Mesendoderm (in vitro differentiated cells): ENCODE measurements around the gene GNG11.

Experiments
- DNase-seq: peaks from one replicate; pipeline ENCODE4 v3.0.0; 2013
- H2AK5ac ChIP-seq: 2 replicates; pipeline ENCODE4 v1.6.1; 2013; ENCODE audit warnings: low read length, inconsistent platforms
- H2BK120ac ChIP-seq: 2 replicates; pipeline ENCODE4 v1.6.1; 2013; ENCODE audit warnings: low read depth, mild to moderate bottlenecking, low read length, moderate library complexity, mixed read lengths
- H2BK15ac ChIP-seq: replicated peaks from 2 replicates; pipeline ENCODE4 v1.6.1; 2013; ENCODE audit warnings: low read depth, mild to moderate bottlenecking, moderate library complexity
- H2BK5ac ChIP-seq: 2 replicates; pipeline ENCODE4 v1.6.1; 2013; ENCODE audit warnings: low read length, inconsistent platforms
- H3K18ac ChIP-seq: 2 replicates; pipeline ENCODE4 v1.6.1; 2013; ENCODE audit warnings: mild to moderate bottlenecking, low read length, mixed read lengths
- H3K23ac ChIP-seq: one replicate; pipeline ENCODE4 v1.6.1; 2013; ENCODE audit warnings: low read length
- H3K27ac ChIP-seq: 2 replicates; pipeline ENCODE4 v1.5.1; 2013; ENCODE audit warnings: low read depth, mild to moderate bottlenecking, inconsistent platforms, low read length, moderate library complexity
- H3K27me3 ChIP-seq: 2 replicates; pipeline ENCODE4 v1.6.1; 2013; ENCODE audit warnings: low read length, control low read depth, mild to moderate bottlenecking, inconsistent platforms; ENCODE audit not compliant: insufficient read depth, poor library complexity
- H3K36me3 ChIP-seq: 2 replicates; pipeline ENCODE4 v1.6.1; 2013; ENCODE audit warnings: low read length, inconsistent platforms; ENCODE audit not compliant: control insufficient read depth, insufficient read depth
- H3K4ac ChIP-seq: one replicate; pipeline ENCODE4 v1.6.1; 2013; ENCODE audit warnings: low read depth, mild to moderate bottlenecking, low read length, moderate library complexity
- H3K4me1 ChIP-seq: 2 replicates; pipeline ENCODE4 v1.6.1; 2013; ENCODE audit warnings: low read depth, low read length, inconsistent platforms; ENCODE audit not compliant: control insufficient read depth
- H3K4me2 ChIP-seq: 2 replicates; pipeline ENCODE4 v1.6.1; 2013; ENCODE audit warnings: low read length
- H3K4me3 ChIP-seq: 2 replicates; pipeline ENCODE4 v1.5.1; 2013; ENCODE audit warnings: mild to moderate bottlenecking, low read length
- H3K56ac ChIP-seq: one replicate; pipeline ENCODE4 v1.6.1; 2013; ENCODE audit warnings: low read length
- H3K79me1 ChIP-seq: 2 replicates; pipeline ENCODE4 v1.6.1; 2013; ENCODE audit warnings: low read length, inconsistent platforms
- H3K79me2 ChIP-seq: 2 replicates; pipeline ENCODE4 v1.6.1; 2013; ENCODE audit warnings: mild to moderate bottlenecking, low read length; ENCODE audit not compliant: control insufficient read depth, insufficient read depth
- H3K9ac ChIP-seq: 2 replicates; pipeline ENCODE4 v1.6.1; 2013; ENCODE audit warnings: low read length, inconsistent platforms
- H4K5ac ChIP-seq: one replicate; pipeline ENCODE4 v1.6.1; 2013; ENCODE audit warnings: low read length
- H4K8ac ChIP-seq: one replicate; pipeline ENCODE4 v1.6.1; 2013; ENCODE audit warnings: low read depth, mild to moderate bottlenecking, control low read depth, low read length, moderate library complexity
- WGBS: extraction: QIAGEN DNeasy Blood & Tissue Kit; methylation state at CpG from one replicate; pipeline ENCODE4 v1.1.7; 2013; ENCODE audit warnings: low lambda C conversion rate, missing lambda C conversion rate; ENCODE audit not compliant: insufficient coverage; ENCODE audit errors: extremely low coverage; 5-methylcytosine and 5-hydroxymethylcytosine counted together

GNG11 gene

GRCh38 chr7:93955304-93955703 lies 33.8 kb downstream of the GNG11 start:
- H2BK5ac ChIP-seq, result no peak overlapping the region
- H3K36me3 ChIP-seq, result no peaks in the 10 kb centered on the region
- no peak overlapping the region for H4K5ac ChIP-seq
- no peak overlapping the region for H2BK120ac ChIP-seq
- no peak overlapping the region for H2AK5ac ChIP-seq
- no peak overlapping the region for H3K18ac ChIP-seq
- H4K8ac ChIP-seq, result no peak overlapping the region
- H2BK15ac ChIP-seq, result no peak overlapping the region
- H3K9ac ChIP-seq, result no peak overlapping the region
- no peaks in the 10 kb centered on the region for H3K27me3 ChIP-seq
- H3K4me3 ChIP-seq, result no peak overlapping the region
- H3K27ac ChIP-seq, result no peak overlapping the region
- H3K56ac ChIP-seq, result no peak overlapping the region
- no peaks in the 10 kb centered on the region for H3K4me1 ChIP-seq
- WGBS, result no CpG with 5 or more reads among the region's 2 CpGs
- H3K79me1 ChIP-seq, result no peaks in the 10 kb centered on the region
- H3K4me2 ChIP-seq, result no peak overlapping the region
- H3K4ac ChIP-seq, result no peak overlapping the region
- no peak overlapping the region for H3K23ac ChIP-seq
- no peaks in the 10 kb centered on the region for H3K79me2 ChIP-seq
- no peak for DNase-seq

GRCh38 chr7:93957767-93958166 lies 36.2 kb downstream of the GNG11 start:
- Histone ChIP-seq H3K4me3 (no peak overlapping the region), H3K4me2 (no peak overlapping the region), H4K8ac (no peak overlapping the region), H3K56ac (no peak overlapping the region), H2AK5ac (no peak overlapping the region), H3K79me1 (no peaks in the 10 kb centered on the region), H2BK5ac (no peak overlapping the region), H4K5ac (no peak overlapping the region), H3K18ac (no peak overlapping the region), H3K4me1 (no peaks in the 10 kb centered on the region), H3K36me3 (no peaks in the 10 kb centered on the region), H2BK120ac (no peak overlapping the region), H3K23ac (no peak overlapping the region), H3K9ac (no peak overlapping the region), H3K4ac (no peak overlapping the region), H3K27me3 (no peaks in the 10 kb centered on the region), H2BK15ac (no peak overlapping the region), H3K27ac (no peak overlapping the region), H3K79me2 (no peaks in the 10 kb centered on the region)
- no CpG with 5 or more reads among the region's 1 CpG for WGBS
- no peak for DNase-seq

- no peak overlapping the region for H3K27ac ChIP-seq
- no peak overlapping the region for H3K18ac ChIP-seq
- H3K4ac ChIP-seq, result no peak overlapping the region
- H3K23ac ChIP-seq, result no peak overlapping the region
- H3K56ac ChIP-seq, result no peak overlapping the region
- H3K4me1 ChIP-seq, result no peaks in the 10 kb centered on the region
- H3K4me3 ChIP-seq, result no peak overlapping the region
- no peak overlapping the region for H2BK120ac ChIP-seq
- no peaks in the 10 kb centered on the region for H3K79me2 ChIP-seq
- no peaks in the 10 kb centered on the region for H3K79me1 ChIP-seq
- no peak overlapping the region for H4K8ac ChIP-seq
- no peaks in the 10 kb centered on the region for H3K27me3 ChIP-seq
- H3K9ac ChIP-seq, result no peak overlapping the region
- no peak overlapping the region for H2AK5ac ChIP-seq
- no peak overlapping the region for H2BK15ac ChIP-seq
- H4K5ac ChIP-seq, result no peak overlapping the region
- WGBS, result no CpG with 5 or more reads among the region's 3 CpGs
- no peak overlapping the region for H3K4me2 ChIP-seq
- H2BK5ac ChIP-seq, result no peak overlapping the region
- no peaks in the 10 kb centered on the region for H3K36me3 ChIP-seq
- peak; percentile 3 for DNase-seq
These were observed 36.7 kb downstream of the GNG11 start for GRCh38 chr7:93958216-93958615.

GRCh38 chr7:93958651-93959050 lies 37.1 kb downstream of the GNG11 start:
- no peak for DNase-seq
- WGBS, result no CpG with 5 or more reads among the region's 3 CpGs
- H2AK5ac ChIP-seq, result no peak overlapping the region

GRCh38 chr7:93960986-93961385 lies 39.5 kb downstream of the GNG11 start:
- H3K27ac ChIP-seq, result no peak overlapping the region
- WGBS, result no CpG with 5 or more reads among the region's 3 CpGs
- H3K27me3 ChIP-seq, result no peaks in the 10 kb centered on the region
- H3K4ac ChIP-seq, result no peak overlapping the region
- no peak overlapping the region for H2BK15ac ChIP-seq
- H3K79me2 ChIP-seq, result no peaks in the 10 kb centered on the region
- no peak overlapping the region for H3K23ac ChIP-seq
- no peak overlapping the region for H3K18ac ChIP-seq
- H3K36me3 ChIP-seq, result no peaks in the 10 kb centered on the region
- DNase-seq, result no peak
- no peak overlapping the region for H3K56ac ChIP-seq
- no peak overlapping the region for H3K9ac ChIP-seq
- H4K8ac ChIP-seq, result no peak overlapping the region
- no peak overlapping the region for H3K4me2 ChIP-seq
- no peak overlapping the region for H2BK120ac ChIP-seq
- H4K5ac ChIP-seq, result no peak overlapping the region
- no peak overlapping the region for H2BK5ac ChIP-seq
- no peaks in the 10 kb centered on the region for H3K79me1 ChIP-seq
- H3K4me3 ChIP-seq, result no peak overlapping the region
- no peak overlapping the region for H2AK5ac ChIP-seq
- H3K4me1 ChIP-seq, result no peaks in the 10 kb centered on the region

More at GRCh38 chr7:93958651-93959050, 37.1 kb downstream of the GNG11 start:
- Histone ChIP-seq H3K18ac (no peak overlapping the region), H2BK15ac (no peak overlapping the region), H3K27ac (no peak overlapping the region), H3K56ac (no peak overlapping the region), H3K4ac (no peak overlapping the region), H3K4me2 (no peak overlapping the region), H3K36me3 (no peaks in the 10 kb centered on the region), H3K23ac (no peak overlapping the region), H3K79me2 (no peaks in the 10 kb centered on the region), H3K79me1 (no peaks in the 10 kb centered on the region), H2BK120ac (no peak overlapping the region), H2BK5ac (no peak overlapping the region), H3K9ac (no peak overlapping the region), H4K5ac (no peak overlapping the region), H3K4me1 (no peaks in the 10 kb centered on the region), H3K4me3 (no peak overlapping the region), H3K27me3 (no peaks in the 10 kb centered on the region), H4K8ac (no peak overlapping the region)

GRCh38 chr7:93964262-93964661 lies 42.7 kb downstream of the GNG11 start:
- Histone ChIP-seq H3K4me3 (no peak overlapping the region), H2BK120ac (no peak overlapping the region), H3K4me2 (no peak overlapping the region), H3K79me1 (no peaks in the 10 kb centered on the region), H3K18ac (no peak overlapping the region), H3K4me1 (no peaks in the 10 kb centered on the region), H3K56ac (no peak overlapping the region), H4K8ac (no peak overlapping the region), H3K27me3 (no peaks in the 10 kb centered on the region), H2BK5ac (no peak overlapping the region), H3K23ac (no peak overlapping the region), H2BK15ac (no peak overlapping the region), H4K5ac (no peak overlapping the region), H3K9ac (no peak overlapping the region), H3K36me3 (no peaks in the 10 kb centered on the region), H2AK5ac (no peak overlapping the region), H3K27ac (no peak overlapping the region), H3K4ac (no peak overlapping the region), H3K79me2 (no peaks in the 10 kb centered on the region)
- no peak for DNase-seq
- no CpG with 5 or more reads among the region's 5 CpGs for WGBS
